ENCODE measurements around the gene HMGN4. TPM values are rescaled to one million over a fixed set of nuclear protein-coding genes. Genes with fewer than 3 reads are reported as not detected.
A peak's percentile ranks its signal among the peaks of the same experiment; 100 is the strongest.

Gene HMGN4
- total RNA-seq, 1 experiment from 2014 or later, result 73.8 TPM

DNA sequence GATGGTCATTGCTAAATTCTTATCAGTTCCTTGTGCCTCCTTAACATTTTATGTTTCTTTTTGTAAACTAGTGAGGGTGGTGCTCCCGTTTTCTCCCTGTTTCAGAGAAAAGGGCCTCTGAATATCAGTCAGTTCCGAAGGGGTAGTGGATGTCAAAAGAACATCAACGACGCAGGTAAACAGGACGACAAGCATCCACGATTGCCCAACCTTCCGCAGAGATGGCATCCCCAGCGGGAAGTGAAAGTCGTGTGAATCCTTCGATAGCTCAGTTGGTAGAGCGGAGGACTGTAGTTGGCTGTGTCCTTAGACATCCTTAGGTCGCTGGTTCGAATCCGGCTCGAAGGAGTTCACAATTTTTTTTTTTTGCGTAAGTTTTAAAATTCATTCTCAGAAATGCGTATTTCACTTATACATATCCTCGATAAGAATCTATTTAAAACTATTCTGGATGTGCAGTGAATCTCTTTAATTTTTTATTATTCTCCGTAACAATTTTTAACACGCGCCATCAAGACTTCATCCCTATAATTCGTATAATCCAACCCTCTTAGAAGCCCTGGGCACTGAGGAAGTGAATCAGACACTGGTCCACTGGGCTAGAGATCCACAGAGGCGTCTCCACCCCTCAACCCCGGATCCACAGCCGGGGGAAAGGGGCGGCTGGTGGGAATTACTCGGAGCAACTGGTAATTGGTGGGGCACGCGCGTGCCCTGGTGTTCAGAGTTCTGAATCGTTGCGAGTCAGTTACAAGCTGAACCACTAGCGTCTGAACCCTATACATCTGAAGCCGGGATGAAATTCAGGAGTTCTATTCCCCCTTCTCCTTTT, 30.7 kb downstream of the HMGN4 start (continued):
- TF ChIP-seq RAD21 (IDR thresholded peaks at IDR 0.05; ENCODE audit: low read depth) (peak; percentile 4; the same call in 1 of the 2 replicates), CBX3 (IDR thresholded peaks at IDR 0.05; ENCODE audit: low read depth) (peak; percentile 88), ZNF274 (IDR thresholded peaks at IDR 0.05; ENCODE audit: low read depth, low read length) (no peak), ELF1 (IDR thresholded peaks at IDR 0.05; ENCODE audit: borderline replicate concordance, low read depth) (no peak), FOSL1 (IDR thresholded peaks at IDR 0.05; ENCODE audit: low read depth) (no peak; the same call in 1 of the 2 replicates)

DNA sequence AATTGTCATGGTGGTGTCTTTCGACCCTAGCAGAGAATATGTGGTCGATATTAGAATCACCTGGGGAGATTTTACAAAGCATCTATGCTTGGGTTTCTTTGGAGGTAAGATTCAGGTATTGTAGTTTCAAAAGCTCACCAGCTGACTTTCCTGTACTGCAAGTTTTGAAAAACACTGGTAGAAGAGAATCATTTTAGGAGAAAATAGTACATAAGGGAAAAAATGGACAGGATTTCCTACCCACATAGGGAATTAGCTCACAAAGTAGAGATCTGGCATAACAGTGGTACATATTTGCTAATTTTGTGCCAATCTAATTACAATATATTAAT, 31.2 kb downstream of the HMGN4 start:
- no TSS peak for BruUV-seq (replicated peaks)
- peaks cover 2 to 59% of the 10 kb centered on the region in 2 experiments; a peak in 3 of 4 replicates for H3K4me1 ChIP-seq (ENCODE audit: control insufficient read depth in 1 of 2, insufficient read depth in 2 of 2, low read length in 2 of 2)
- no peak overlapping the region for H3K4me3 ChIP-seq (replicated peaks in 1 of 2; ENCODE audit: low read depth in 1 of 2, low read length in 2 of 2)
- TF ChIP-seq EZH2phosphoT487 (IDR thresholded peaks at IDR 0.05; ENCODE audit: borderline replicate concordance) (no peak), ZFX (IDR thresholded peaks at IDR 0.05) (no peak)
- intact Hi-C loops (cut with micrococcal nuclease), result no loop called here
- POLR2A ChIA-PET, result interaction anchor here (1.0 to 2.2 kb wide), 2 partner anchors 13 to 15 kb away, joined by 6 read pairs; no protein-coding TSS in a partner anchor
- CTCF ChIA-PET, result interaction anchor here (1.2 to 1.3 kb wide), 2 partner anchors 26 to 227 kb away, joined by 3 to 4 read pairs; no protein-coding TSS in a partner anchor
- DNase-seq (ENCODE audit: low read depth, low spot score) (no peak), ATAC-seq (no peak)
- H3K27me3 ChIP-seq (ENCODE audit: insufficient read depth, low read length), result no peaks in the 10 kb centered on the region
- H3K79me2 ChIP-seq (ENCODE audit: insufficient read depth, low read length), result no peaks in the 10 kb centered on the region
- H3K9me3 ChIP-seq (ENCODE audit: control insufficient read depth in 1 of 2, insufficient read depth in 1 of 2, low read depth in 1 of 2, low read length in 2 of 2), result no peaks in the 10 kb centered on the region
- no peaks in the 10 kb centered on the region for H3K9me2 ChIP-seq (ENCODE audit: insufficient read depth)
- no peaks in the 10 kb centered on the region for H3K36me3 ChIP-seq (ENCODE audit: control insufficient read depth in 1 of 2, insufficient read depth in 2 of 2, low read length in 2 of 2)
- peak overlapping the region; percentile 81; the same call in 1 of the 2 replicates for H3K4me2 ChIP-seq (ENCODE audit: low read length)
- H3K27ac ChIP-seq (ENCODE audit: low read depth, low read length), result no peak overlapping the region
- H3K9ac ChIP-seq (ENCODE audit: low read length), result no peak overlapping the region
- no peaks in the 10 kb centered on the region for H4K20me1 ChIP-seq (ENCODE audit: insufficient read depth)
- RAD21 ChIA-PET (ENCODE audit: low non-redundant PET in 1 of 2, low total read pairs in 2 of 2, uncharacterized antibody in 2 of 2, unreplicated experiment in 2 of 2), result no interaction called here
- H2AFZ ChIP-seq (ENCODE audit: low read depth, low read length, poor library complexity, severe bottlenecking), result peak overlapping the region; percentile 39

Data from HCT116 (cell line).